Middle frontal gyrus (tissue), 1 donor: ENCODE data around the gene GEMIN4.

Experiments
- DNase-seq: peaks from one replicate; pipeline ENCODE4 v3.0.0-alpha.2; 2015; ENCODE audit warnings: low spot score; ENCODE audit errors: extremely low spot score

The GEMIN4 gene

GRCh38 chr17:742147-742793, 9.8 kb downstream of the GEMIN4 start:
- DNase-seq: no peak

- DNase-seq: no peak
Measured at GRCh38 chr17:740240-741017, 11.6 kb downstream of the GEMIN4 start.

GRCh38 chr17:737561-738113, 14.4 kb downstream of the GEMIN4 start:
- DNase-seq: no peak

DNA sequence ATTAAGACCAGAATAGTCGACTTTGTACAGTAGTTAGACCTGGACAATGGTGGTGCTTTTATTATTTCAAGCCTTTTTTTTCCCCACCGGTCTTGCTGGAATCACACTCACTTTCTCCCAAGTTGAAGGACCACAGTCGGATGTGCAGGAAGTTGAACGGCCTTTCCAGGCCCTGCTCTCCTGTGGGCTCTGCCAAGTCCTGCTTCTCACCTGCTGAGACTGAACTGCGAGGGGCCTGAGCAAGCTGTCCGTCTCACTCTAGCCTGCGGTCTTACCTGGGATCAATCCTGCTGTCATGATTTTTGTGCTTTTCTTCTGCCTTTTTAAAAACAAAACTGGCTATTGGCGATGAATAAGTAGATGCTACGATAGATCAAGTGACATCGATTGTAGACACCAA, 18.3 kb downstream of the GEMIN4 start:
- no peak for DNase-seq

DNA sequence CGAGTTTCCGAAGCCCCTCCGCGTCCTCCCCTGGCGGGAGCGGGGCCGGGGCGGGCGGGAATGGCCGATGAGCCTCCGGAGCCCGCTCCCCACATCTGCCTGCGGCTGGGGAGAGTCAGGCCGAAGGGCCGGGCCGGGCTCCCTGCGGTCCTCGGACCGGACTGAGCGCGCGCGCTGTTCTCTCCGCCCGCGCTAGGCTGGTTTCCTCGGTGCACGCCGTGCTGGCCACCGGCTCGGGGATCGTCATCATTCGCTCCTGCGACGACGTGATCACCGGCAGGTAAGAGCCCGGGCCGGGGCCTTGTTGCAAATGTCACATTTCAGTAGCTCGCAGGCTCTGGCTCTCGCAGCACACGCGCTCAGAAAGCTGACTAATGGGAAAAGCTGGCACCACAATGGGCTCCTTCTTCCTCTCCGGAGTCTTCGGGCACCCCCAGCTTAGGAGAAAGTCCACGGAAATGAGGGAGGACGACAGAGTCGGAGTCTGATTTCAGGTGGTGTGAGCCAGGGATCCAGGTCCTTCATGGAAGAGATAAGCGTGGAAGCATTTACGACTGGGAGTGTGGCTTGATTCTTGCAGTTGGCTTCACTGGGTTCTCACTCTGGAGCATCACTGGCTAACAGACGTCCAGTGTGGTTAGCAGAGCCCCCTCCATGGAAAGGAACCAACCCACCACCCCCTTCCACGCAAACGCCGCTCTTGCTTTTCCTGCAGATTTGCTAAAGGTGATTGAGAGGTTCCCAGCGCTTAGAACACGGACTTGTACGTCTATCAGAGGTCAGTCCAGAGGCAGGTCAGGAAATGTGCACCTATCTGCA, 19.0 kb downstream of the GEMIN4 start:
- no peak for DNase-seq

- DNase-seq: no peak
Measured at GRCh38 chr17:732067-732901, 19.8 kb downstream of the GEMIN4 start, which contains the start of gene TLCD3A. TLCD3A (plus strand) TSS chr17:732596; CDS start chr17:732648, 52 bp downstream.

DNA sequence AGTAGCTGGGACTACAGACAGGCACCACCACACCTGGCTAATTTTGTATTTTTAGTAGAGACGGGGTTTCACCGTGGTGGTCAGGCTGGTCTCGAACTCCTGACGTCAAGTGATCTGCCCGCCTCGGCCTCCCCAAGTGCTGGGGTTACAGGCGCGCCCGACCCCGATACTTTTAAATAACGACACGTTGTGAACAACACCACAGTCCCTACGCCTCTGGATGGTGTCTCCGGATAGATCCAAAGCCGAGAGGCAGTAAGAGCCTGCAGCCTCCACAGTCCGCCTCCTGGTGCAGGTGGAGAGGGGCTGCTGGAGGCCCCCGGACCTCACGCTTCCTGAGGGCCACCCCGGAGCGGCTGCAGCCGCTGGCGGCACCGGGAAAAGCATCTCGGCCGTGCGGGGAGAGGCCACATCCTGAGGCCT, 20.4 kb downstream of the GEMIN4 start:
- no peak for DNase-seq

GRCh38 chr17:728911-729310, 23.2 kb downstream of the GEMIN4 start:
- no peak for DNase-seq

DNA sequence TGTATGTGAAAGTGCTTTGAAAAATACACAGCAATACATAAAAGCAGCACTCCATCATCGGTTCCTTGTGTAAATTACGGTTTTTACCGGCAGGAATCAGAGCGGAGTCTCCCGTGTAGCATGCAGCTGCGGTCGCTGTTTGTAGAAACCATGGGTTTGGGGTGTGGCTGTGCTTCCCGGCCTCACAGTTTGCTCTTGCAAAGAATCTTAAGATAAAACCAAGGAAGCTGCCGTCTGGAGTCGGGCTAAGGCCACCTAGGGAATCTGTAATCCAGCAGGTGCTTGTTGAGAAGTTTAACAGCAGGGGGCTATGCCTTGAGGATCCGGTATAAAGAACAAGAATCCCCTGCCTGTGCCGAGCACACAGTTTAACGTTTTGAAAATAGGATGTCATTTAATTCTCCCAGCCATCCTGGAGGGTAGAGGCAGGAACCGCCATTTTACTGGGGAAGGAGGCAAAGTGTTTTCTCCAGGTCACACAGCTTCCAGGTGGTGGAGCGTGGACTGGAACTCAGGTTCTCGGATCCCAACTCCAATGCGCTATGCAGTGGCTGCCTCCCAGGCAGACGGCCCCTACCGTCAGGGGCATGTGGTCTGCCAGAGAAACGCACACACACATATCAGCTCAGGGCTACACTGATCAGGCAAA, 25.7 kb downstream of the GEMIN4 start:
- DNase-seq: no peak

- DNase-seq: no peak
Measured at GRCh38 chr17:725746-726145, 26.3 kb downstream of the GEMIN4 start.

DNA sequence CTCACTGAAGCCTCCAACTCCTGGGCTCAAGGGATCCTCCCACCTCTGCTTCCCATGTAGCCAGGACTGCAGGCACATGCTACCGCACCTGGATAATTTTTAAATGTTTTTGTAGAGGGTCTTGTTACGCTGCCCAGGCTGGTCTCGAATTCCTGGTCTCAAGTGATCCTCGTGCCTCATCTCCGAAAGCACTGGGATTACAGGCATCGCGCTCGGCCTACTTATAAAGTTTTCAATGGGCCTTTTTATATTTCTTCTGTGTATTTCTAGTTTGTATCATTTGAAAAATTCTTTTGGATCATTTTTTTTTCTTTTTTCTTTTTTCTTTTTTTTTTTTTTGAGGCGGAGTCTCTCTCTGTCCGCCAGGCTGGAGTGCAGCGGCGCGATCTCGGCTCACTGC, 27.0 kb downstream of the GEMIN4 start:
- no peak for DNase-seq

- DNase-seq: no peak
Measured at GRCh38 chr17:721540-721937, 30.5 kb downstream of the GEMIN4 start.

- no peak for DNase-seq
Measured at GRCh38 chr17:720706-721539, 31.1 kb downstream of the GEMIN4 start.

DNA sequence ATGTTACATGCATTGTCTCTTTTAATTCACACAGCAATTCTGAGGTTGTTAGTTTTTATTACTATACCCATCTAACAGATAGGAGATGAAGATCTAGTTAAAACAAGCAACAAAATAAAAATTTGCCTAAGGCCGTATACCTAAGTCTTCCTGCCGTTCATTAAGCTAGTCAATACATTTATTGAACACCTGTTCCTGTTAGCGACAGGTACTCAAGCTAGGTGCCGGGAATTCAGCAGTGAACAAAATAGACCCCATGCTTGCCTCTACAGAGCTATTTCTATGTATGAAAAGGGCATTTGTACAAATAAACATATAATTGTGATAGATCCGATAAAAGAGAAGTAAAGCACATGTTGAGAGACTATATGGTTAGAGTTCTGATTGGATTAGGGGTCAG, 34.0 kb downstream of the GEMIN4 start:
- no peak for DNase-seq

DNA sequence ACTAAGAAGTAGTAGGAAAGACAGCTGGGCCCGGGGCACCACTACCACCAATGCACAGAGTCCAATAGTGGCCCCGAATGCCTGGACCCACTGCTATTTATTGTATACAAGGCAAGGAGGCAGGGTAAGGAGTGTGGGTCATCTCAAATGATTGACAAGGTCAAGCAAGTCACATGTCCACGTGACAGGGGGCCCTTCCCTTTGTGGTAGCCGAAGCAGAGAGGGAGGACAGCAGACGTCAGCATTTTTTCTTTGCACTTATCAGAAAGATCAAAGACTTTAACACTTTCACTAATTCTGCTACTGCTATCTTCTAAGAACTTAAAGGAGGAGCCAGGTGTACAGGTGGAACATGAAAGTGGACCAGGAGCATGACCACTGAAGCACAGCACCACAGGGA, 43.9 kb downstream of the GEMIN4 start:
- no peak for DNase-seq

- DNase-seq: no peak
Measured at GRCh38 chr17:705863-706262, 46.2 kb downstream of the GEMIN4 start.

GRCh38 chr17:705011-705410, 47.1 kb downstream of the GEMIN4 start:
- DNase-seq: no peak

DNA sequence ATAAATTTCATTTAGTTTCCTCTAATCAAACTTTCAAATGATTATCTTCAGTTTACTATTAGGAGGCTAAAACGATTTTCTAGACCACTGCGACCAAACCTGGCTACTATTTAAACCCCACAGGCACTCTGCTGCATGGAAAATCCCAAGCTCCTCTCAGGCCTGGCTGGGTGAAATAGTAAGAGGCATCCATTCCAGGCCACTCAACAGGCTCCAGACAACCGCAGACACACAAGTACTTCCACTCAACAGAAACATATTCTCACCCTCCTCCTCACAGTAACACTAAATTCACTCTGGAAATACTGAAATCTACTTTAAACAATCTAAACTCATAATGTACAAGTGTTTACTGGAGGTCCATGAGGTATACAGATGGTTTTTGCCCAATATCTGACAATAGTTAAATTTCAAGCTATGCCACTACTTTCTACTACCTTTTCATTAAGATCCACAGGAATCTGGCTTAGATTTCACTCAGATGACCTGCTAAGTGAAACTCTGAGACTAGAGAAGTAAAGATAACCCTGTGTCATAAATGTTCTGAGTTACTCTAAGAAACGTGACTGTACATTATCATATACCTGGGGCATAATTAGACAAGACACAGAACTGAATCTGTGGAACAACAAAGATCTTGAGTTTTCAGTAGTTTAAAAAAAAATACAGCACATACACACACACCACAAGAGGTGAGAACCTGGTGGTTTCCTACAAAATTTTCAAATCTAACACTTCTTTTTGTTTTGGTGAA, 47.8 kb downstream of the GEMIN4 start:
- no peak for DNase-seq
